Measurements from ENCODE around the gene LZIC. TPM values are rescaled to one million over a fixed set of nuclear protein-coding genes. Genes with fewer than 3 reads are reported as not detected.

The LZIC gene
- total RNA-seq, 2 donors from 2014 or later, result 40.6 to 47.2 TPM

GRCh38 chr1:9886092-9886742 is 57.0 kb downstream of the LZIC start:
- Histone ChIP-seq H3K27me3 (no peaks in the 10 kb centered on the region), H3K4me1 (no peaks in the 10 kb centered on the region), H3K9ac (ENCODE audit: low read depth in 2 of 2, low read length in 2 of 2) (no peak overlapping the region), H3K9me3 (no peaks in the 10 kb centered on the region), H3K4me3 (no peak overlapping the region), H3K27ac (no peak overlapping the region), H3K36me3 (no peaks in the 10 kb centered on the region)
- no peak for DNase-seq
- intact Hi-C loops (cut with DNase I), result no loop called here
- no peak for TF ChIP-seq CTCF (IDR thresholded peaks at IDR 0.05)

- no peak for DNase-seq
- Histone ChIP-seq H3K9ac (ENCODE audit: low read depth in 2 of 2, low read length in 2 of 2) (no peak overlapping the region), H3K36me3 (no peaks in the 10 kb centered on the region), H3K9me3 (no peaks in the 10 kb centered on the region), H3K4me3 (no peak overlapping the region), H3K27ac (no peak overlapping the region), H3K4me1 (no peaks in the 10 kb centered on the region), H3K27me3 (no peaks in the 10 kb centered on the region)
- TF ChIP-seq CTCF (IDR thresholded peaks at IDR 0.05), result no peak
- intact Hi-C loops (cut with DNase I), result no loop called here
Observed at GRCh38 chr1:9884805-9885204, 58.4 kb downstream of the LZIC start.

GRCh38 chr1:9883585-9884449 is 59.4 kb downstream of the LZIC start:
- no peak for DNase-seq
- no peak overlapping the region for H3K9ac ChIP-seq (ENCODE audit: low read depth in 2 of 2, low read length in 2 of 2)
- no peak overlapping the region for H3K27ac ChIP-seq

GRCh38 chr1:9882945-9883303 is 60.3 kb downstream of the LZIC start:
- no peak overlapping the region for H3K9ac ChIP-seq (ENCODE audit: low read depth in 2 of 2, low read length in 2 of 2)
- DNase-seq, result no peak
- H3K36me3 ChIP-seq, result no peaks in the 10 kb centered on the region
- TF ChIP-seq CTCF (IDR thresholded peaks at IDR 0.05), result no peak
- H3K4me3 ChIP-seq, result no peak overlapping the region
- H3K9me3 ChIP-seq, result no peaks in the 10 kb centered on the region
- H3K27ac ChIP-seq, result no peak overlapping the region
- H3K27me3 ChIP-seq, result no peaks in the 10 kb centered on the region
- intact Hi-C loops (cut with DNase I), result no loop called here
- H3K4me1 ChIP-seq, result no peaks in the 10 kb centered on the region

More at GRCh38 chr1:9883585-9884449, 59.4 kb downstream of the LZIC start:
- intact Hi-C loops (cut with DNase I), result no loop called here
- Histone ChIP-seq H3K9me3 (no peaks in the 10 kb centered on the region), H3K27me3 (no peaks in the 10 kb centered on the region), H3K36me3 (no peaks in the 10 kb centered on the region), H3K4me3 (no peak overlapping the region), H3K4me1 (no peaks in the 10 kb centered on the region)
- TF ChIP-seq CTCF (IDR thresholded peaks at IDR 0.05), result no peak

GRCh38 chr1:9882296-9882944 is 60.8 kb downstream of the LZIC start:
- H3K27me3 ChIP-seq, result no peaks in the 10 kb centered on the region
- DNase-seq, result no peak
- intact Hi-C loops (cut with DNase I), result no loop called here
- TF ChIP-seq CTCF (IDR thresholded peaks at IDR 0.05), result no peak
- no peaks in the 10 kb centered on the region for H3K36me3 ChIP-seq
- H3K4me1 ChIP-seq, result no peaks in the 10 kb centered on the region
- H3K9me3 ChIP-seq, result no peaks in the 10 kb centered on the region
- no peak overlapping the region for H3K27ac ChIP-seq
- no peak overlapping the region for H3K9ac ChIP-seq (ENCODE audit: low read depth in 2 of 2, low read length in 2 of 2)
- no peak overlapping the region for H3K4me3 ChIP-seq
